Measurements from ENCODE around the gene DIPK2A. TPM values are rescaled to one million over a fixed set of nuclear protein-coding genes. Genes with fewer than 3 reads are reported as not detected.

Gene DIPK2A, protein sequence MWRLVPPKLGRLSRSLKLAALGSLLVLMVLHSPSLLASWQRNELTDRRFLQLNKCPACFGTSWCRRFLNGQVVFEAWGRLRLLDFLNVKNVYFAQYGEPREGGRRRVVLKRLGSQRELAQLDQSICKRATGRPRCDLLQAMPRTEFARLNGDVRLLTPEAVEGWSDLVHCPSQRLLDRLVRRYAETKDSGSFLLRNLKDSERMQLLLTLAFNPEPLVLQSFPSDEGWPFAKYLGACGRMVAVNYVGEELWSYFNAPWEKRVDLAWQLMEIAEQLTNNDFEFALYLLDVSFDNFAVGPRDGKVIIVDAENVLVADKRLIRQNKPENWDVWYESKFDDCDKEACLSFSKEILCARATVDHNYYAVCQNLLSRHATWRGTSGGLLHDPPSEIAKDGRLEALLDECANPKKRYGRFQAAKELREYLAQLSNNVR
- total RNA-seq (2016; rRNA removed; fragmentation: Illumina TruSeq; extraction: Trizol) (3.3 and 8.0 TPM in 2 replicates), polyA plus RNA-seq (2011; rRNA removed) (4.1 and 5.8 TPM in 2 replicates), polyA minus RNA-seq (2011; rRNA and poly(A)+ RNA removed; ENCODE audit: low replicate concordance) (35.4 and 74.5 TPM in 2 replicates), Bru-seq, nascent RNA (percentile 70 among the genes with signal in this experiment), BruChase-seq, experiment 1, labeled RNA remaining after a 6-hour chase (percentile 71 among the genes with signal in this experiment), BruChase-seq, experiment 2, labeled RNA remaining after a 2-hour chase (percentile 78 among the genes with signal in this experiment)
- total RNA-seq (2016; cell fraction: cytosol; rRNA removed; fragmentation: Illumina TruSeq; extraction: Trizol; ENCODE audit: low read depth) = 17.2 and 18.6 TPM in 2 replicates
- 3.1 and 7.8 TPM in 2 replicates for total RNA-seq (2016; cell fraction: insoluble cytoplasmic fraction; rRNA removed; fragmentation: Illumina TruSeq; extraction: Trizol)
- 6.8 and 7.4 TPM in 2 replicates for total RNA-seq (2016; cell fraction: membrane; rRNA removed; fragmentation: Illumina TruSeq; extraction: Trizol)
- 10.5 and 11.3 TPM in 2 replicates for total RNA-seq (2016; cell fraction: nucleus; rRNA removed; fragmentation: Illumina TruSeq; extraction: Trizol)
- polyA plus RNA-seq (2011; cell fraction: cytosol; rRNA removed) = 4.0 and 6.9 TPM in 2 replicates
- polyA plus RNA-seq (2011; cell fraction: nucleus; rRNA removed) = 8.8 and 14.0 TPM in 2 replicates
- 6.9 and 8.8 TPM in 2 replicates for polyA plus RNA-seq (2012)
- polyA plus RNA-seq (2016; cell fraction: cytosol; fragmentation: Illumina TruSeq; extraction: Trizol; ENCODE audit: low read depth) = 0.35 and 0.37 TPM in 2 replicates
- 3.8 and 4.1 TPM in 2 replicates for polyA plus RNA-seq (2016; cell fraction: insoluble cytoplasmic fraction; fragmentation: Illumina TruSeq; extraction: Trizol; ENCODE audit: low read depth)
- 1.00 and 1.1 TPM in 2 replicates for polyA plus RNA-seq (2016; cell fraction: membrane; fragmentation: Illumina TruSeq; extraction: Trizol; ENCODE audit: low read depth)
- polyA plus RNA-seq (2016; cell fraction: nucleus; fragmentation: Illumina TruSeq; extraction: Trizol; ENCODE audit: insufficient read depth, low read depth) = 12.4 and 14.3 TPM in 2 replicates
- 27.0 and 28.7 TPM in 2 replicates for polyA minus RNA-seq (2011; cell fraction: cytosol; rRNA and poly(A)+ RNA removed)
- polyA minus RNA-seq (2011; cell fraction: nucleus; rRNA and poly(A)+ RNA removed) = 32.8 and 47.2 TPM in 2 replicates
- long read RNA-seq, experiment 1, full-length matches to known transcripts = 5 of 11 reads
- long read RNA-seq, experiment 1, partial matches to known transcripts = 0 of 11 reads
- long read RNA-seq, experiment 1, other reads (novel, unspliced or antisense) = 6 of 11 reads
- long read RNA-seq, experiment 2, full-length matches to known transcripts = 1 of 11 reads
- long read RNA-seq, experiment 2, partial matches to known transcripts = 10 of 11 reads
- long read RNA-seq, experiment 2, other reads (novel, unspliced or antisense) = 0 of 11 reads

DNA sequence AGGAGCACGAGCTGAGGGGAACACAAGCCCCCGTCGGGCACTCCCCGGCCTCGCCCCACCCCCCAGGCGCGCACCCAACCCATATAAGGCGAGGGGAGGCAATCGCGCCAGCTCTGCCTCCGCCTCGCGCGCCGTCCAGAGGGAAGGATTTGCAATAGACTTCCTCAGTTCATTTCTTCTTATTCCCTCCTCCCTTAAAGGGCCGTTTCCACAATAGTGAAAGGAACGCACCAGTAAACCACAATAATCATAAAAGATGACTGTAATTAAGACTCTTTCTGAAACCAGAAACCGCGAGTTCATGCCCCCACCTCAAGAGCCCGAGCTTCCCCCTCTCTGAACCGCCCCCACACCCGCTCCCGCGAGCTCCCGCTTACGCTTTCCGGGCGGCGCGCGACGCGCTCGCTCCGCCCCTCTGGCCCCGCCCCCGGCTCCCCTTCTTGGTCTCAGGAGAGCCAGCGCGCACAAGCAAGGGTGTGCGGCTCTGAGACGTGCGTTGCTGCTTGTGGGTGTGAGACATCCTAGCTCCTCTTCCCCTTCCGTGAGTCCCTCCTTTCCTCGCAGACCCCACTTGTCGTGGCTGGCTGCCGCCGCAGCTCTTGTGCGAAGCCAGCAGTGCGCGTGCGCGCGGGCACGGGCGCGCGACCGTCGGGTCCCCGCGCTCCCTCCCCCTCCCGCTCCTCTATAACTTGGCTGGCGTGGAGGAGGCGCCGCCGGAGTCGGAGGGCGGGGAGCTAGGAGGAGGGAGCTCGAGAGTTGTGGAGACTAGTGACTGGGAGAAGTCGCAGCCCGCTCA, at the start of gene DIPK2A:
TSS of gene DIPK2A (plus strand) at position 465 of the 796 bp plus-strand sequence. CDS start 510 bp downstream, outside the sequence.
- BruUV-seq (replicated peaks) = no TSS peak
- 55% methylated on average over 52 of the region's 71 CpGs for WGBS (ENCODE audit: low lambda C conversion rate)
- POLR2A ChIA-PET = interaction anchor here (0.7 to 2.0 kb wide), 6 partner anchors 8 to 190 kb away, joined by 3 to 6 read pairs (median 3); no protein-coding TSS in a partner anchor
- intact Hi-C loops (cut with micrococcal nuclease; ENCODE audit: unreplicated experiment) = loop anchor here (2.0 kb wide), 2 partner anchors 59 to 191 kb away; no protein-coding TSS in a partner anchor
- H3K79me2 ChIP-seq (ENCODE audit: insufficient read depth, low read length) = peaks cover 28% of the 10 kb centered on the region
- peak within 1 kb of the TSS; percentile 63 for H3K9ac ChIP-seq (ENCODE audit: insufficient read depth, low read depth, low read length)
- H3K27me3 ChIP-seq (ENCODE audit: control insufficient read depth in 1 of 2, insufficient read depth in 2 of 2, low read length in 2 of 2) = 0 out of 5 replicates have a peak, but pooled peaks cover 0 to 5% of the 10 kb centered on the region in 2 experiments
- H2AFZ ChIP-seq (ENCODE audit: low read length) = peak within 1 kb of the TSS; percentile 60
- H3K4me2 ChIP-seq (ENCODE audit: low read depth, low read length) = peak within 1 kb of the TSS; percentile 82
- ATAC-seq (peak; percentile 70), DNase-seq (ENCODE audit: low spot score) (peak; percentile 63), FAIRE-seq (no peak)
- H3K36me3 ChIP-seq (replicated peaks in 1 of 2; ENCODE audit: control insufficient read depth in 1 of 2, insufficient read depth in 2 of 2, low read length in 2 of 2) = no peaks in the 10 kb centered on the region
- peaks cover 27% of the 10 kb centered on the region for H3K4me1 ChIP-seq (ENCODE audit: insufficient read depth, low read length)
- peak within 1 kb of the TSS; percentile 73 for H3K27ac ChIP-seq (ENCODE audit: extremely low read length, insufficient read depth, low read length)
- H3K9me3 ChIP-seq (ENCODE audit: low read length) = no peaks in the 10 kb centered on the region
- no peaks in the 10 kb centered on the region for H4K20me1 ChIP-seq (ENCODE audit: insufficient read depth, low read length)
- in situ Hi-C loops (cut with HindIII; ENCODE audit: extremely low pct_ligation_motif_present, low pct_unique_long_range_greater_than_20kb) = no loop called here
- peak within 1 kb of the TSS; percentile 72 to 80 (median 77) for H3K4me3 ChIP-seq (replicated peaks in 1 of 3; ENCODE audit: insufficient read depth in 1 of 3, low read depth in 2 of 3, low read length in 3 of 3)
- CTCF ChIA-PET (ENCODE audit: low intra/inter-chr PET ratio, low total read pairs) = no interaction called here
- TF ChIP-seq ADNP (CRISPR knock-in tag; IDR thresholded peaks at IDR 0.05) (no peak), STAG1 (CRISPR knock-in tag; IDR thresholded peaks at IDR 0.05) (no peak), ZNF703 (CRISPR knock-in tag; IDR thresholded peaks at IDR 0.05; ENCODE audit: borderline replicate concordance) (no peak), ZNF792 (CRISPR knock-in tag; IDR thresholded peaks at IDR 0.05) (no peak), SNRNP70 (IDR thresholded peaks at IDR 0.05; ENCODE audit: low read depth, low read length) (no peak), REL (CRISPR knock-in tag; conservative IDR thresholded peaks at IDR 0.05) (no peak), ZNF552 (CRISPR knock-in tag; IDR thresholded peaks at IDR 0.05; ENCODE audit: borderline replicate concordance) (no peak), NCOR1 (IDR thresholded peaks at IDR 0.05; ENCODE audit: borderline replicate concordance, low read length) (no peak), SMARCC2 (IDR thresholded peaks at IDR 0.05) (no peak), NCOA2 (CRISPR knock-in tag; IDR thresholded peaks at IDR 0.05) (no peak)
- TF ChIP-seq, protein P1, sequence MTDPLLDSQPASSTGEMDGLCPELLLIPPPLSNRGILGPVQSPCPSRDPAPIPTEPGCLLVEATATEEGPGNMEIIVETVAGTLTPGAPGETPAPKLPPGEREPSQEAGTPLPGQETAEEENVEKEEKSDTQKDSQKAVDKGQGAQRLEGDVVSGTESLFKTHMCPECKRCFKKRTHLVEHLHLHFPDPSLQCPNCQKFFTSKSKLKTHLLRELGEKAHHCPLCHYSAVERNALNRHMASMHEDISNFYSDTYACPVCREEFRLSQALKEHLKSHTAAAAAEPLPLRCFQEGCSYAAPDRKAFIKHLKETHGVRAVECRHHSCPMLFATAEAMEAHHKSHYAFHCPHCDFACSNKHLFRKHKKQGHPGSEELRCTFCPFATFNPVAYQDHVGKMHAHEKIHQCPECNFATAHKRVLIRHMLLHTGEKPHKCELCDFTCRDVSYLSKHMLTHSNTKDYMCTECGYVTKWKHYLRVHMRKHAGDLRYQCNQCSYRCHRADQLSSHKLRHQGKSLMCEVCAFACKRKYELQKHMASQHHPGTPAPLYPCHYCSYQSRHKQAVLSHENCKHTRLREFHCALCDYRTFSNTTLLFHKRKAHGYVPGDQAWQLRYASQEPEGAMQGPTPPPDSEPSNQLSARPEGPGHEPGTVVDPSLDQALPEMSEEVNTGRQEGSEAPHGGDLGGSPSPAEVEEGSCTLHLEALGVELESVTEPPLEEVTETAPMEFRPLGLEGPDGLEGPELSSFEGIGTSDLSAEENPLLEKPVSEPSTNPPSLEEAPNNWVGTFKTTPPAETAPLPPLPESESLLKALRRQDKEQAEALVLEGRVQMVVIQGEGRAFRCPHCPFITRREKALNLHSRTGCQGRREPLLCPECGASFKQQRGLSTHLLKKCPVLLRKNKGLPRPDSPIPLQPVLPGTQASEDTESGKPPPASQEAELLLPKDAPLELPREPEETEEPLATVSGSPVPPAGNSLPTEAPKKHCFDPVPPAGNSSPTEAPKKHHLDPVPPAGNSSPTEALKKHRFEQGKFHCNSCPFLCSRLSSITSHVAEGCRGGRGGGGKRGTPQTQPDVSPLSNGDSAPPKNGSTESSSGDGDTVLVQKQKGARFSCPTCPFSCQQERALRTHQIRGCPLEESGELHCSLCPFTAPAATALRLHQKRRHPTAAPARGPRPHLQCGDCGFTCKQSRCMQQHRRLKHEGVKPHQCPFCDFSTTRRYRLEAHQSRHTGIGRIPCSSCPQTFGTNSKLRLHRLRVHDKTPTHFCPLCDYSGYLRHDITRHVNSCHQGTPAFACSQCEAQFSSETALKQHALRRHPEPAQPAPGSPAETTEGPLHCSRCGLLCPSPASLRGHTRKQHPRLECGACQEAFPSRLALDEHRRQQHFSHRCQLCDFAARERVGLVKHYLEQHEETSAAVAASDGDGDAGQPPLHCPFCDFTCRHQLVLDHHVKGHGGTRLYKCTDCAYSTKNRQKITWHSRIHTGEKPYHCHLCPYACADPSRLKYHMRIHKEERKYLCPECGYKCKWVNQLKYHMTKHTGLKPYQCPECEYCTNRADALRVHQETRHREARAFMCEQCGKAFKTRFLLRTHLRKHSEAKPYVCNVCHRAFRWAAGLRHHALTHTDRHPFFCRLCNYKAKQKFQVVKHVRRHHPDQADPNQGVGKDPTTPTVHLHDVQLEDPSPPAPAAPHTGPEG (CRISPR knock-in tag; IDR thresholded peaks at IDR 0.05) = no peak

Measured in HepG2 (cell line).